ENCODE measurements around the gene PAGR1.

GRCh38 chr16:29863669-29863984 lies 47.7 kb downstream of the PAGR1 start:
- TF ChIP-seq, protein P1, sequence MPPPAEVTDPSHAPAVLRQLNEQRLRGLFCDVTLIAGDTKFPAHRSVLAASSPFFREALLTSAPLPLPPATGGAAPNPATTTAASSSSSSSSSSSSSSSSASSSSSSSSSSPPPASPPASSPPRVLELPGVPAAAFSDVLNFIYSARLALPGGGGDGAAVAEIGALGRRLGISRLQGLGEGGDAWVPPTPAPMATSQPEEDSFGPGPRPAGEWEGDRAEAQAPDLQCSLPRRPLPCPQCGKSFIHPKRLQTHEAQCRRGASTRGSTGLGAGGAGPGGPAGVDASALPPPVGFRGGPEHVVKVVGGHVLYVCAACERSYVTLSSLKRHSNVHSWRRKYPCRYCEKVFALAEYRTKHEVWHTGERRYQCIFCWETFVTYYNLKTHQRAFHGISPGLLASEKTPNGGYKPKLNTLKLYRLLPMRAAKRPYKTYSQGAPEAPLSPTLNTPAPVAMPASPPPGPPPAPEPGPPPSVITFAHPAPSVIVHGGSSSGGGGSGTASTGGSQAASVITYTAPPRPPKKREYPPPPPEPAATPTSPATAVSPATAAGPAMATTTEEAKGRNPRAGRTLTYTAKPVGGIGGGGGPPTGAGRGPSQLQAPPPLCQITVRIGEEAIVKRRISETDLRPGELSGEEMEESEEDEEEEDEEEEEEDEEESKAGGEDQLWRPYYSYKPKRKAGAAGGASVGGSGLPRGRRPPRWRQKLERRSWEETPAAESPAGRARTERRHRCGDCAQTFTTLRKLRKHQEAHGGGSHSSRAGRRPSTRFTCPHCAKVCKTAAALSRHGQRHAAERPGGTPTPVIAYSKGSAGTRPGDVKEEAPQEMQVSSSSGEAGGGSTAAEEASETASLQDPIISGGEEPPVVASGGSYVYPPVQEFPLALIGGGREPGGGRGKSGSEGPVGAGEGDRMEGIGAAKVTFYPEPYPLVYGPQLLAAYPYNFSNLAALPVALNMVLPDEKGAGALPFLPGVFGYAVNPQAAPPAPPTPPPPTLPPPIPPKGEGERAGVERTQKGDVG (CRISPR knock-in tag; IDR thresholded peaks at IDR 0.05), result no peak
- TF ChIP-seq CTCF (IDR thresholded peaks at IDR 0.05 in 2 of 3, conservative IDR thresholded peaks at IDR 0.05 in 1 of 3; ENCODE audit: control insufficient read depth in 2 of 3, extremely low read depth in 1 of 3, insufficient read depth in 1 of 3, low read depth in 3 of 3, low read length in 3 of 3) (no peak), ZBTB33 (IDR thresholded peaks at IDR 0.05) (no peak; the same call in 1 of the 2 replicates), POLR2A (IDR thresholded peaks at IDR 0.05; ENCODE audit: low read depth, low read length) (no peak), HDAC6 (IDR thresholded peaks at IDR 0.05; ENCODE audit: unreplicated experiment) (no peak), NR2C1 (IDR thresholded peaks at IDR 0.05) (no peak), SP1 (IDR thresholded peaks at IDR 0.05; ENCODE audit: low read depth, low read length) (no peak), ZNF592 (IDR thresholded peaks at IDR 0.05) (no peak), TAF1 (IDR thresholded peaks at IDR 0.05; ENCODE audit: borderline replicate concordance, low read depth, low read length) (no peak), ETV6 (conservative IDR thresholded peaks at IDR 0.05 in 1 of 2, IDR thresholded peaks at IDR 0.05 in 1 of 2; ENCODE audit: borderline replicate concordance in 1 of 2, low read depth in 1 of 2) (no peak), CHD2 (IDR thresholded peaks at IDR 0.05; ENCODE audit: borderline replicate concordance, low read depth, low read length) (no peak), FOS (IDR thresholded peaks at IDR 0.05; ENCODE audit: borderline replicate concordance, extremely low read depth, insufficient read length) (no peak)
- TF ChIP-seq, protein P2, sequence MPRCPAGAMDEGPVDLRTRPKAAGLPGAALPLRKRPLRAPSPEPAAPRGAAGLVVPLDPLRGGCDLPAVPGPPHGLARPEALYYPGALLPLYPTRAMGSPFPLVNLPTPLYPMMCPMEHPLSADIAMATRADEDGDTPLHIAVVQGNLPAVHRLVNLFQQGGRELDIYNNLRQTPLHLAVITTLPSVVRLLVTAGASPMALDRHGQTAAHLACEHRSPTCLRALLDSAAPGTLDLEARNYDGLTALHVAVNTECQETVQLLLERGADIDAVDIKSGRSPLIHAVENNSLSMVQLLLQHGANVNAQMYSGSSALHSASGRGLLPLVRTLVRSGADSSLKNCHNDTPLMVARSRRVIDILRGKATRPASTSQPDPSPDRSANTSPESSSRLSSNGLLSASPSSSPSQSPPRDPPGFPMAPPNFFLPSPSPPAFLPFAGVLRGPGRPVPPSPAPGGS (IDR thresholded peaks at IDR 0.05; ENCODE audit: borderline replicate concordance, insufficient read depth, low read depth, low read length, poor library complexity, severe bottlenecking), result no peak
